H9 (cell line): Measurements from ENCODE around the gene VPS26A. TPM values are rescaled to one million over a fixed set of nuclear protein-coding genes. Genes with fewer than 3 reads are reported as not detected.

ENCODE experiments used
- DNase-seq: peaks from one replicate; pipeline ENCODE4 v3.0.0-alpha.2; 2017
- H2AFZ ChIP-seq: one replicate; pipeline ENCODE4 v1.6.1; 2013; ENCODE audit warnings: mild to moderate bottlenecking, low read length, control low read depth, moderate library complexity
- H2AK5ac ChIP-seq: 2 replicates; pipeline ENCODE4 v1.6.1; 2013; ENCODE audit warnings: low read length, control low read depth, mixed read lengths; ENCODE audit not compliant: insufficient read length
- H2BK120ac ChIP-seq: one replicate; pipeline ENCODE4 v1.6.1; 2013; ENCODE audit warnings: low read depth, mild to moderate bottlenecking, low read length, control low read depth, inconsistent platforms; ENCODE audit not compliant: poor library complexity, severe bottlenecking
- H2BK12ac ChIP-seq: 2 replicates; pipeline ENCODE4 v1.6.1; 2013; ENCODE audit warnings: low read length, control low read depth, mixed read lengths, low read depth; ENCODE audit not compliant: insufficient read length
- H2BK15ac ChIP-seq: 2 replicates; pipeline ENCODE4 v1.6.1; 2013; ENCODE audit warnings: low read depth, low read length, control low read depth
- H2BK20ac ChIP-seq: one replicate; pipeline ENCODE4 v1.6.1; 2013; ENCODE audit warnings: low read depth, mild to moderate bottlenecking, low read length, control low read depth, inconsistent platforms; ENCODE audit not compliant: poor library complexity, severe bottlenecking
- H2BK5ac ChIP-seq: 2 replicates; pipeline ENCODE4 v1.6.1; 2013; ENCODE audit warnings: low read length, control low read depth, mixed read lengths; ENCODE audit not compliant: insufficient read length
- H3K14ac ChIP-seq: 2 replicates; pipeline ENCODE4 v1.6.1; 2013; ENCODE audit warnings: low read length, control low read depth; ENCODE audit not compliant: insufficient read depth
- H3K18ac ChIP-seq: 2 replicates; pipeline ENCODE4 v1.6.1; 2013; ENCODE audit warnings: low read depth, mild to moderate bottlenecking, mixed read lengths, low read length, control low read depth; ENCODE audit not compliant: insufficient read length
- H3K23ac ChIP-seq: 2 replicates; pipeline ENCODE4 v1.6.1; 2013; ENCODE audit warnings: low read length, control low read depth, mixed read lengths, low read depth; ENCODE audit not compliant: insufficient read length
- H3K23me2 ChIP-seq: 2 replicates; pipeline ENCODE4 v1.6.1; 2013; ENCODE audit warnings: low read depth, mild to moderate bottlenecking, mixed read lengths, low read length, control low read depth; ENCODE audit not compliant: insufficient read length, poor library complexity, severe bottlenecking
- H3K27ac ChIP-seq: 2 replicates; pipeline ENCODE4 v1.5.1; 2013; ENCODE audit warnings: low read length, control low read depth, mixed read lengths, low read depth; ENCODE audit not compliant: insufficient read length
- H3K27me3 ChIP-seq: 2 replicates; pipeline ENCODE4 v1.6.1; 2013; ENCODE audit warnings: low read length, control low read depth, inconsistent platforms; ENCODE audit not compliant: insufficient read depth
- H3K4ac ChIP-seq: 2 replicates; pipeline ENCODE4 v1.6.1; 2013; ENCODE audit warnings: low read depth, mild to moderate bottlenecking, control low read depth, inconsistent platforms, low read length, moderate library complexity
- H3K4me1 ChIP-seq: 2 replicates; pipeline ENCODE4 v1.6.1; 2013; ENCODE audit warnings: low read length, control low read depth, inconsistent platforms; ENCODE audit not compliant: insufficient read depth
- H3K4me2 ChIP-seq: 2 replicates; pipeline ENCODE4 v1.6.1; 2013; ENCODE audit warnings: low read length, control low read depth, mixed read lengths; ENCODE audit not compliant: insufficient read length, insufficient read depth
- H3K56ac ChIP-seq: 2 replicates; pipeline ENCODE4 v1.6.1; 2013; ENCODE audit warnings: low read depth, mild to moderate bottlenecking, mixed read lengths, low read length, control low read depth; ENCODE audit not compliant: insufficient read length
- H3K79me1 ChIP-seq: 2 replicates; pipeline ENCODE4 v1.6.1; 2013; ENCODE audit warnings: low read depth, mild to moderate bottlenecking, moderate library complexity, low read length, control low read depth, inconsistent platforms; ENCODE audit not compliant: insufficient read depth, poor library complexity, severe bottlenecking
- H3K79me2 ChIP-seq: 2 replicates; pipeline ENCODE4 v1.6.1; 2013; ENCODE audit warnings: low read length, control low read depth, inconsistent platforms; ENCODE audit not compliant: insufficient read depth
- H3K9ac ChIP-seq: 2 replicates; pipeline ENCODE4 v1.6.1; 2013; ENCODE audit warnings: low read length, control low read depth, mixed read lengths; ENCODE audit not compliant: insufficient read length; ENCODE audit errors: extremely low read depth
- H3K9me3 ChIP-seq: one replicate; pipeline ENCODE4 v1.6.1; 2013; ENCODE audit warnings: low read depth, low read length, inconsistent platforms; ENCODE audit not compliant: control insufficient read depth
- H3T11ph ChIP-seq: one replicate; pipeline ENCODE4 v1.6.1; 2013; ENCODE audit warnings: mild to moderate bottlenecking, low read length, control low read depth, inconsistent platforms
- H4K20me1 ChIP-seq: one replicate; pipeline ENCODE4 v1.6.1; 2013; ENCODE audit not compliant: control insufficient read depth, insufficient read length, insufficient read depth
- H4K5ac ChIP-seq: 2 replicates; pipeline ENCODE4 v1.6.1; 2013; ENCODE audit warnings: low read depth, mild to moderate bottlenecking, mixed read lengths, low read length, control low read depth; ENCODE audit not compliant: insufficient read length
- H4K8ac ChIP-seq: replicated peaks from 2 replicates; pipeline ENCODE4 v1.6.1; 2013; ENCODE audit warnings: low read length, control low read depth, mixed read lengths, low read depth; ENCODE audit not compliant: insufficient read length
- H4K91ac ChIP-seq: 2 replicates; pipeline ENCODE4 v1.6.1; 2013; ENCODE audit warnings: low read depth, mild to moderate bottlenecking, moderate library complexity, mixed read lengths, low read length, control low read depth; ENCODE audit not compliant: insufficient read length
- H3K27ac Mint-ChIP-seq, 3 experiments: 2 replicates in 2 of 3; 3 replicates in 1 of 3; pipeline ENCODE4 v1.8.0; 2020 to 2021; ENCODE audit warnings: mixed read lengths in 3 of 3, mild to moderate bottlenecking in 1 of 3, moderate library complexity in 1 of 3
- H3K27me3 Mint-ChIP-seq: 2 replicates; pipeline ENCODE4 v1.8.0; 2021; ENCODE audit warnings: low read depth, mild to moderate bottlenecking, moderate library complexity, mixed read lengths
- H3K36me3 Mint-ChIP-seq, 3 experiments: 2 replicates in 2 of 3; 3 replicates in 1 of 3; pipeline ENCODE4 v1.8.0; 2020 to 2021; ENCODE audit warnings: low read depth in 3 of 3, mixed read lengths in 3 of 3; ENCODE audit not compliant: insufficient read depth in 1 of 3
- H3K4me1 Mint-ChIP-seq, 2 experiments: 2 replicates each; pipeline ENCODE4 v1.8.0; 2020; ENCODE audit warnings: mixed read lengths in 2 of 2
- H3K4me3 Mint-ChIP-seq, 2 experiments: 2 replicates in 1 of 2; 3 replicates in 1 of 2; pipeline ENCODE4 v1.8.0; 2020 to 2021; ENCODE audit warnings: mild to moderate bottlenecking in 2 of 2, mixed read lengths in 2 of 2, moderate library complexity in 1 of 2
- H3K9me3 Mint-ChIP-seq, 2 experiments: 2 replicates in 1 of 2; 3 replicates in 1 of 2; pipeline ENCODE4 v1.8.0; 2020; ENCODE audit warnings: mild to moderate bottlenecking in 2 of 2, mixed read lengths in 2 of 2, moderate library complexity in 1 of 2
- CTCF ChIP-seq: fragments of 200-600 bp; sonication (generic); conservative IDR thresholded peaks from 3 replicates; pipeline ENCODE4 v1.8.0; 2021; ENCODE audit warnings: antibody characterized with exemption, mild to moderate bottlenecking
- WGBS: extraction: QIAGEN DNeasy Blood & Tissue Kit; methylation state at CpG from one replicate; pipeline ENCODE4 v1.1.7; 2013; ENCODE audit warnings: missing lambda C conversion rate, low lambda C conversion rate, mixed read lengths; ENCODE audit not compliant: insufficient read length; ENCODE audit errors: extremely low coverage; 5-methylcytosine and 5-hydroxymethylcytosine counted together
- total RNA-seq: library from RNA; stranded (reverse); gene quantifications from 2 replicates; pipeline ENCODE4 v1.2.1, GENCODE V29; 2021

The VPS26A gene
- total RNA-seq, 1 experiment from 2014 or later: 41.8 TPM

DNA sequence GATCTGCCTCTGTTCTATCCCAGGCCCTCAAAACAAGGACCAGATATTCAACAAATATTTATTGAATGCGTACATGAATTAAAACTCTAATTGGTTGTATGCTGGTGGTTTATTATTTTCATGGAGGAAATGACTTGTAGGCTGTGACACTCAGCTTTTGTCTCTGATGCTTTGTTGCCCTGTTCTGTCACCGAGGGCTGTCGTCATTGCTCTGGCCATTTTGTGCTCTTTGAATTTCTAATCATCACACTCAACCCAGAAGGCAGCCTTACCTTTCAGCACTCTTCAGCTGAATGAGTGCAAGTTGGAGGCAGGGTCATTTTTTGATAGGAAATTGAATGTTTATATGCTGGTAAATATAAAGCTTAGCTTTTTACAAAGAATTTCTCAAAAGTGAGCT, 21.5 kb upstream of the VPS26A start:
- DNase-seq: no peak
- H3K27ac Mint-ChIP-seq: no peak overlapping the region

More for the DNA sequence above, 21.5 kb upstream of the VPS26A start:
- Histone ChIP-seq H2BK15ac (no peak overlapping the region), H2BK12ac (no peak overlapping the region), H4K5ac (no peak overlapping the region), H3K18ac (no peak overlapping the region), H3K27me3 (no peaks in the 10 kb centered on the region), H3T11ph (no peak overlapping the region), H3K9me3 (no peaks in the 10 kb centered on the region), H3K27ac (no peak overlapping the region), H2AK5ac (no peak overlapping the region), H4K91ac (no peak overlapping the region), H3K4ac (no peak overlapping the region), H2BK20ac (no peak overlapping the region), H2BK120ac (no peak overlapping the region), H2BK5ac (no peak overlapping the region), H3K9ac (no peak overlapping the region), H4K20me1 (no peaks in the 10 kb centered on the region), H3K23ac (no peak overlapping the region), H3K4me1 (peaks cover 2% of the 10 kb centered on the region; the same call in 1 of the 2 replicates), H2AFZ (no peak overlapping the region), H3K79me2 (no peaks in the 10 kb centered on the region), H3K56ac (no peak overlapping the region), H3K79me1 (no peaks in the 10 kb centered on the region), H3K14ac (no peak overlapping the region), H4K8ac (no peak overlapping the region), H3K4me2 (no peak overlapping the region), H3K23me2 (no peaks in the 10 kb centered on the region)
- no CpG with 5 or more reads among the region's 3 CpGs for WGBS
- H3K4me1 Mint-ChIP-seq: peaks cover 4 to 16% of the 10 kb centered on the region in 2 experiments
- no peak for TF ChIP-seq CTCF
- no peaks in the 10 kb centered on the region for H3K9me3 Mint-ChIP-seq
- H3K27me3 Mint-ChIP-seq: peaks cover 2% of the 10 kb centered on the region; the same call in 1 of the 2 replicates
- no peaks in the 10 kb centered on the region for H3K36me3 Mint-ChIP-seq
- no peak overlapping the region for H3K4me3 Mint-ChIP-seq
